Caco-2 (cell line): ENCODE results near the gene SLC25A53. TPM values are rescaled to one million over a fixed set of nuclear protein-coding genes. Genes with fewer than 3 reads are reported as not detected.
A peak's percentile ranks its signal among the peaks of the same experiment; 100 is the strongest.

Experiments
- BruUV-seq: library from RNA; stranded (reverse); fragments of 400-500 nt; replicated peaks from 2 replicates; lab custom pipeline; 2021; lab: Mats Ljungman, UMichigan
- CTCF ChIA-PET: fragments of 300-600 bp; sonication (Branson Sonifier 250); formaldehyde crosslinking; loops from one replicate; lab custom pipeline; 2022; ENCODE audit warnings: antibody characterized with exemption; lab: Charles Lee
- POLR2A ChIA-PET: fragments of 300-600 bp; sonication (Branson Sonifier 250); formaldehyde crosslinking; loops from one replicate; lab custom pipeline; 2022; ENCODE audit warnings: antibody characterized with exemption; lab: Charles Lee
- DNase-seq, 2 experiments: peaks; one replicate each; pipeline versions ENCODE4 v3.0.0 to v3.0.0-alpha.2; 2020 to 2022
- H3K27me3 ChIP-seq: replicated peaks from 2 replicates; pipeline ENCODE4 v1.6.0; 2011; ENCODE audit warnings: low read length; ENCODE audit not compliant: control insufficient read depth, insufficient read depth
- H3K36me3 ChIP-seq: 2 replicates; pipeline ENCODE4 v1.5.1; 2011; ENCODE audit warnings: low read length; ENCODE audit not compliant: control insufficient read depth, insufficient read depth
- H3K4me1 ChIP-seq: fragments of 250-450 bp; sonication (Bioruptor Pico); 2 replicates; pipeline ENCODE4 v1.5.1; 2020; ENCODE audit warnings: mild to moderate bottlenecking
- H3K4me3 ChIP-seq: 2 replicates; pipeline ENCODE4 v1.5.1; 2011; ENCODE audit warnings: low read depth, mild to moderate bottlenecking, control low read depth, low read length
- H3K9me3 ChIP-seq: fragments of 250-450 bp; sonication (Bioruptor Pico); 2 replicates; pipeline ENCODE4 v1.5.1; 2020; ENCODE audit warnings: mild to moderate bottlenecking, moderate library complexity
- H3K27ac Mint-ChIP-seq: one replicate; pipeline ENCODE4 v1.8.0; 2022; ENCODE audit warnings: mixed read lengths; ENCODE audit not compliant: unreplicated experiment
- H3K27me3 Mint-ChIP-seq: one replicate; pipeline ENCODE4 v1.8.0; 2022; ENCODE audit warnings: mixed read lengths; ENCODE audit not compliant: insufficient read depth, unreplicated experiment
- H3K36me3 Mint-ChIP-seq: one replicate; pipeline ENCODE4 v1.8.0; 2022; ENCODE audit warnings: mild to moderate bottlenecking, mixed read lengths; ENCODE audit not compliant: insufficient read depth, unreplicated experiment
- H3K4me1 Mint-ChIP-seq: one replicate; pipeline ENCODE4 v1.8.0; 2022; ENCODE audit warnings: low read depth, mixed read lengths; ENCODE audit not compliant: unreplicated experiment
- H3K4me3 Mint-ChIP-seq: one replicate; pipeline ENCODE4 v1.8.0; 2022; ENCODE audit warnings: mild to moderate bottlenecking, moderate library complexity, mixed read lengths; ENCODE audit not compliant: unreplicated experiment
- H3K9me3 Mint-ChIP-seq: one replicate; pipeline ENCODE4 v1.8.0; 2022; ENCODE audit warnings: mixed read lengths; ENCODE audit not compliant: unreplicated experiment
- intact Hi-C: fragments of 100-400 bp; cut with micrococcal nuclease; formaldehyde crosslinking; loops from one replicate; pipeline ENCODE4 v1.10.0; 2022; ENCODE audit not compliant: unreplicated experiment
- total RNA-seq: library from RNA; stranded (reverse); gene quantifications from 2 replicates; pipeline ENCODE4 v1.2.3, GENCODE V29; 2022
- TF ChIP-seq, protein P1 (sequence below), 2 experiments: fragments of 200-600 bp in 1 of 2; IDR thresholded peaks; 1 replicate in 1 of 2; 2 replicates in 1 of 2; pipeline versions ENCODE4 v1.5.1 to v1.8.0; 2011 to 2022; ENCODE audit warnings: antibody characterized with exemption in 1 of 2, control low read depth in 1 of 2, inconsistent platforms in 1 of 2, low read depth in 1 of 2, low read length in 1 of 2, mild to moderate bottlenecking in 1 of 2, moderate library complexity in 1 of 2; ENCODE audit not compliant: insufficient read depth in 1 of 2, severe bottlenecking in 1 of 2, unreplicated experiment in 1 of 2

The SLC25A53 gene
- total RNA-seq, 1 experiment from 2014 or later: 3.2 TPM

DNA sequence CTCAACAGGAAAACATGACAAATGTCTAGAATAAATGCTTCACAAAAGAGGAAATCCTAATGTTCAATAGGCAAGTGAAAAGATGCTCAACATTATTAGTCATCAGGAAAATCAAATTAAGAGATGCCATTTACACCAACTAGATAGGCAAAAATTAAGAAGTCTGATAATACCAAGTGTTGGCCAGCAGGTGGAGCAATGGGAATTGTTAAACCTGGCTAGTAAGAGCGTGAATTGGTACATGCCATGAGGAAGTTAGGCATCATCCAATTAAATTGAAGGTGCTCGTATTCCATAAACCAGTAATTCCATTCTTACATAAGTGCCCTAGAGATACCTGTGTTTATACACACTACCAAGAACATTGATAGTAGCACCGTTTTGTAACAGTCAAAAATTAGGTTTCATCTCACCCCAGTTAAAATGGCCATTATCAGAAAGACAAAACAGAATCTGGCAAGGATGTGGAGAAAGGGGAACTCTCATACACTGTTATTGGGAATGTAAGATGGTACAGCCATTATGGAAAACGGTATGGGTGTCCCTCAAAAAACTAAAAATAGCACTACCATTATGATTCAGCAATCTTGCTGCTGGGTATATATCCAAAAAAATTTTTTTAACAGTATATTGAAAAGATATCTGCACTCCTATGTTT, 58.5 kb downstream of the SLC25A53 start:
- Histone ChIP-seq H3K36me3 (no peaks in the 10 kb centered on the region), H3K9me3 (no peaks in the 10 kb centered on the region), H3K4me3 (no peak overlapping the region), H3K27me3 (no peaks in the 10 kb centered on the region), H3K4me1 (no peaks in the 10 kb centered on the region)
- Mint-ChIP-seq H3K9me3 (no peaks in the 10 kb centered on the region), H3K4me1 (no peaks in the 10 kb centered on the region), H3K27me3 (peaks cover 9% of the 10 kb centered on the region), H3K36me3 (no peaks in the 10 kb centered on the region), H3K27ac (no peak overlapping the region), H3K4me3 (no peak overlapping the region)
- CTCF ChIA-PET: no interaction called here
- no TSS peak for BruUV-seq
- POLR2A ChIA-PET: no interaction called here
- intact Hi-C loops: no loop called here
- DNase-seq: peak in 1 of 2 experiments; percentile 50
- TF ChIP-seq, protein P1, sequence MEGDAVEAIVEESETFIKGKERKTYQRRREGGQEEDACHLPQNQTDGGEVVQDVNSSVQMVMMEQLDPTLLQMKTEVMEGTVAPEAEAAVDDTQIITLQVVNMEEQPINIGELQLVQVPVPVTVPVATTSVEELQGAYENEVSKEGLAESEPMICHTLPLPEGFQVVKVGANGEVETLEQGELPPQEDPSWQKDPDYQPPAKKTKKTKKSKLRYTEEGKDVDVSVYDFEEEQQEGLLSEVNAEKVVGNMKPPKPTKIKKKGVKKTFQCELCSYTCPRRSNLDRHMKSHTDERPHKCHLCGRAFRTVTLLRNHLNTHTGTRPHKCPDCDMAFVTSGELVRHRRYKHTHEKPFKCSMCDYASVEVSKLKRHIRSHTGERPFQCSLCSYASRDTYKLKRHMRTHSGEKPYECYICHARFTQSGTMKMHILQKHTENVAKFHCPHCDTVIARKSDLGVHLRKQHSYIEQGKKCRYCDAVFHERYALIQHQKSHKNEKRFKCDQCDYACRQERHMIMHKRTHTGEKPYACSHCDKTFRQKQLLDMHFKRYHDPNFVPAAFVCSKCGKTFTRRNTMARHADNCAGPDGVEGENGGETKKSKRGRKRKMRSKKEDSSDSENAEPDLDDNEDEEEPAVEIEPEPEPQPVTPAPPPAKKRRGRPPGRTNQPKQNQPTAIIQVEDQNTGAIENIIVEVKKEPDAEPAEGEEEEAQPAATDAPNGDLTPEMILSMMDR (IDR thresholded peaks at IDR 0.05; ENCODE audit: insufficient read depth in 1 of 2, low read depth in 1 of 2, low read length in 1 of 2, severe bottlenecking in 1 of 2, unreplicated experiment in 1 of 2): peak; percentile 34 to 52

DNA sequence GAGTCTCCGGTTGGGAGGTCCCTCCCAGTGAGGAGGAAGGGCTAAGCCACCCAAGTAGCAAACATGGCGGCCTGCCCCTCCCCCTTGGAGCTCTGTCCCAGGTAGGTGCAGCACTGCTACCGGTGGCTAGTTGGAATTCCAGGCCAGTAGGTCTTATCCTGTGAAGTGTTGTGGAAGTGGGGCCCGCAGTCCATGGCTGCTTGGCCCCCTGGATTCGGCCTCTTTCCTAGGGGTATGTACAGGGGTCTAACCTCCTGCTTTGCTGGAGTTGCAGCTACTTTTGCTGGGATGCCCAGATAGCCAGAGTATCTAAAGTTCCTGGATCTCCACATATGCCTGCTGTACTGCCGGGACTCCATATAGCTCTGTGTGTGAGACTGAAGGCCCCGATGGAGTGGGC, 70.9 kb downstream of the SLC25A53 start:
- no peaks in the 10 kb centered on the region for H3K4me1 Mint-ChIP-seq
- no peak overlapping the region for H3K27ac Mint-ChIP-seq
- no peak overlapping the region for H3K4me3 ChIP-seq
- H3K27me3 ChIP-seq: no peaks in the 10 kb centered on the region; the same call in 1 of the 2 replicates
- TF ChIP-seq, protein P1 (IDR thresholded peaks at IDR 0.05; ENCODE audit: insufficient read depth in 1 of 2, low read depth in 1 of 2, low read length in 1 of 2, severe bottlenecking in 1 of 2, unreplicated experiment in 1 of 2): no peak
- ChIA-PET POLR2A (no interaction called here), CTCF (no interaction called here)
- no peaks in the 10 kb centered on the region for H3K36me3 Mint-ChIP-seq
- H3K9me3 ChIP-seq: no peaks in the 10 kb centered on the region
- intact Hi-C loops: no loop called here
- H3K9me3 Mint-ChIP-seq: no peaks in the 10 kb centered on the region
- H3K4me3 Mint-ChIP-seq: no peak overlapping the region
- DNase-seq: no peak
- H3K27me3 Mint-ChIP-seq: no peaks in the 10 kb centered on the region
- H3K36me3 ChIP-seq: no peaks in the 10 kb centered on the region
- no TSS peak for BruUV-seq
- no peaks in the 10 kb centered on the region for H3K4me1 ChIP-seq

DNA sequence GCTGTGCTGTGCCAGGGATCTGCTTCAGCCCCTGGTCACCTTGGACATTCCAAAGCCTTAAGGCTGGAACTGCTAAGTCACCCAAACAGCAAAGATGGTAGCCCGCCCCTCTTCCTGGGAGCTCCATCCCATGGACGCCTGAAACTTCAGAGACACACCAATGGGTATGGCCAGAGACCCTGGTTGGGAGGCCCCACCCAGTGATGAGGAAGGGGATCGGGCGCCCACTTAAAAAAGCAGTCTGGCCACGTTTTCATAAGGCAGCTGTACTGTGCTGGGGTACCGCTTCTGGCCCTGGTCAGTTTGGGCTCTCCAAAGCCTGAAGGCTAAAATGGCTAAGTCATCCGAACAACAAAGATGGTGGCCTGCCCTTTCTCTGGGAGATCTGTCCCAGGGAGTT, 71.3 kb downstream of the SLC25A53 start:
- no peaks in the 10 kb centered on the region for H3K27me3 Mint-ChIP-seq
- Histone ChIP-seq H3K4me1 (no peaks in the 10 kb centered on the region), H3K36me3 (no peaks in the 10 kb centered on the region), H3K27me3 (no peaks in the 10 kb centered on the region; the same call in 1 of the 2 replicates), H3K9me3 (no peaks in the 10 kb centered on the region), H3K4me3 (no peak overlapping the region)
- ChIA-PET POLR2A (no interaction called here), CTCF (no interaction called here)
- TF ChIP-seq, protein P1 (IDR thresholded peaks at IDR 0.05; ENCODE audit: insufficient read depth in 1 of 2, low read depth in 1 of 2, low read length in 1 of 2, severe bottlenecking in 1 of 2, unreplicated experiment in 1 of 2): no peak
- H3K9me3 Mint-ChIP-seq: no peaks in the 10 kb centered on the region
- no peaks in the 10 kb centered on the region for H3K36me3 Mint-ChIP-seq
- H3K27ac Mint-ChIP-seq: no peak overlapping the region
- no TSS peak for BruUV-seq
- intact Hi-C loops: no loop called here
- DNase-seq: no peak
- H3K4me1 Mint-ChIP-seq: no peaks in the 10 kb centered on the region
- no peak overlapping the region for H3K4me3 Mint-ChIP-seq
